ENCODE measurements around the gene PFKFB3. TPM values are rescaled to one million over a fixed set of nuclear protein-coding genes. Genes with fewer than 3 reads are reported as not detected.

PFKFB3 gene
- total and polyA plus RNA-seq, 9 of the 15 experiments (the other 6 are each of a cell fraction or from before 2014, with no cell fraction given): 0.46 to 21.6 (median 7.8) TPM

DNA sequence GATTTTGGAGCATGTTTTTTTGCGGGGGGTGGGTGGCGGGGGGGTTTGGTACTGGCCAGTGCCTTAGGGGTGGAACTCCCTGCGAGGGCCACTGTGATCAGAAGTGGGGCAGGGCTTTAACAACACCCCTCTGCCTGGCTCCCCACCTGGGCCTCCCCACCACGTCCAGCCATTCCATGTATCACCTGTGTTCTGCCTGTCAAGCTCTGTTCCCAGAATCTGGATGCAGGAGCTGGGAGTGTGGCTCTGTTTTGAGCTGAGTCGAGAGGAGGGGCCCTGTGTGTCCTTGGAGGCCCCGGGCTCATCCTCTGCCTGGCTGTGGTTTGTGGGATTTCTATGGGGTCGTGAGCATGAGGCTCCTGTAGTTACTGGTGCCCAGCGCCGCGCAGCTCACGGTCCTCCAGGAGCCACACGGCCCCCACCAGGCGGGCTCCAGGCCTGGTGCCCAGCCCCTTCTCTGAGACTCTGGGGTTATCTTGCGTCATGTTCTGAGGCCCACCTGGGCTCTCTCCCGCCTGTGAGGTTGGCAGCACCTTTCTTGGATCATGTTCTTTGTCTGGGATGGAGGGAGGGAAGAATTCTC lies 29.6 kb downstream of the PFKFB3 start:
- 87% methylated on average over 13 of the region's 15 CpGs for WGBS (ENCODE audit: insufficient coverage, low coverage, missing lambda C conversion rate)
- CTCF ChIA-PET (ENCODE audit: low intra/inter-chr PET ratio): no interaction called here

More for the DNA sequence above, 29.6 kb downstream of the PFKFB3 start:
- Histone ChIP-seq H3K9ac (ENCODE audit: insufficient read depth in 1 of 2, low read depth in 2 of 2, low read length in 2 of 2) (no peak overlapping the region), H3K4me1 (replicated peaks in 1 of 2; ENCODE audit: control insufficient read depth in 2 of 2, insufficient read depth in 2 of 2, low read length in 2 of 2) (no peaks in the 10 kb centered on the region; a peak in 1 of 5 replicates), H3K9me3 (replicated peaks; ENCODE audit: control insufficient read depth, insufficient read depth, low read depth, low read length) (no peaks in the 10 kb centered on the region), H3K9me1 (ENCODE audit: control insufficient read depth, insufficient read depth, low read length) (no peaks in the 10 kb centered on the region), H3K27me3 (ENCODE audit: control insufficient read depth in 2 of 2, insufficient read depth in 2 of 2, low read length in 2 of 2) (no peaks in the 10 kb centered on the region), H3K36me3 (ENCODE audit: control insufficient read depth, insufficient read depth, low read length) (peaks cover 34% of the 10 kb centered on the region; the same call in 1 of the 3 replicates), H3K79me2 (ENCODE audit: control insufficient read depth, insufficient read depth, low read length) (no peaks in the 10 kb centered on the region), H3K4me3 (no peak overlapping the region), H4K20me1 (replicated peaks; ENCODE audit: control insufficient read depth, insufficient read depth, low read length) (no peaks in the 10 kb centered on the region), H2AFZ (ENCODE audit: low read depth, low read length) (no peak overlapping the region), H3K4me2 (ENCODE audit: insufficient read depth, low read length) (no peak overlapping the region), H3K27ac (ENCODE audit: extremely low read depth, low read depth, low read length) (no peak overlapping the region)
- in situ Hi-C loops (cut with MboI) (no loop called here), intact Hi-C loops (cut with micrococcal nuclease) (no loop called here)
- ATAC-seq (no peak), FAIRE-seq (no peak), DNase-seq (ENCODE audit: extremely low read depth in 1 of 4, low spot score in 3 of 4) (no peak)
- BruUV-seq (replicated peaks): no TSS peak
- POLR2A ChIA-PET: interaction anchor here (0.6 kb wide), 1 partner anchor 104 kb away, joined by 3 read pairs; no protein-coding TSS in a partner anchor
- no peak for TF ChIP-seq CBFA2T3 (IDR thresholded peaks at IDR 0.05)
- no peak for TF ChIP-seq ATF4 (CRISPR knock-in tag; IDR thresholded peaks at IDR 0.05)
- TF ChIP-seq, protein P1, sequence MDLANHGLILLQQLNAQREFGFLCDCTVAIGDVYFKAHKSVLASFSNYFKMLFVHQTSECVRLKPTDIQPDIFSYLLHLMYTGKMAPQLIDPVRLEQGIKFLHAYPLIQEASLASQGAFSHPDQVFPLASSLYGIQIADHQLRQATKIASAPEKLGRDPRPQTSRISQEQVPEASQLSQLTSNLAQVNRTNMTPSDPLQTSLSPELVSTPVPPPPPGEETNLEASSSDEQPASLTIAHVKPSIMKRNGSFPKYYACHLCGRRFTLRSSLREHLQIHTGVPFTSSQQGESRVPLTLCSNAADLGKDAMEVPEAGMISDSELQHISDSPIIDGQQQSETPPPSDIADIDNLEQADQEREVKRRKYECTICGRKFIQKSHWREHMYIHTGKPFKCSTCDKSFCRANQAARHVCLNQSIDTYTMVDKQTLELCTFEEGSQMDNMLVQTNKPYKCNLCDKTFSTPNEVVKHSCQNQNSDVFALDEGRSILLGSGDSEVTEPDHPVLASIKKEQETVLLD (IDR thresholded peaks at IDR 0.05): no peak
- no peak for TF ChIP-seq HMGN3 (IDR thresholded peaks at IDR 0.05; ENCODE audit: borderline replicate concordance, extremely low read depth, insufficient read length, low read depth, low read length)
- no peak for TF ChIP-seq MNT (conservative IDR thresholded peaks at IDR 0.05)
- TF ChIP-seq ZC3H8 (IDR thresholded peaks at IDR 0.05): no peak
